Nephron (organoid): ENCODE results near the gene GSPT2.

ENCODE experiments used
- H3K27ac Mint-ChIP-seq, 3 experiments: 2 replicates each; pipeline ENCODE4 v1.8.0; 2020; ENCODE audit warnings: mixed read lengths in 3 of 3, mild to moderate bottlenecking in 2 of 3, moderate library complexity in 1 of 3
- H3K27me3 Mint-ChIP-seq: 2 replicates; pipeline ENCODE4 v1.8.0; 2021; ENCODE audit warnings: low read depth, mild to moderate bottlenecking, moderate library complexity, mixed read lengths
- H3K36me3 Mint-ChIP-seq: 2 replicates; pipeline ENCODE4 v1.8.0; 2020; ENCODE audit warnings: low read depth, mixed read lengths
- H3K4me1 Mint-ChIP-seq: 2 replicates; pipeline ENCODE4 v1.8.0; 2020; ENCODE audit warnings: mixed read lengths
- H3K4me3 Mint-ChIP-seq, 3 experiments: 2 replicates each; pipeline ENCODE4 v1.8.0; 2020; ENCODE audit warnings: mild to moderate bottlenecking in 3 of 3, mixed read lengths in 3 of 3, moderate library complexity in 2 of 3
- H3K9me3 Mint-ChIP-seq: 2 replicates; pipeline ENCODE4 v1.8.0; 2020; ENCODE audit warnings: mixed read lengths
- CTCF ChIP-seq, 3 experiments: fragments of 200-600 bp; sonication (generic); IDR thresholded peaks; one replicate each; pipeline ENCODE4 v1.5.0; 2021; ENCODE audit warnings: antibody characterized with exemption in 3 of 3; ENCODE audit not compliant: unreplicated experiment in 3 of 3

Gene GSPT2

GRCh38 chrX:51776851-51777250 lies 33.6 kb downstream of the GSPT2 start:
- Mint-ChIP-seq H3K4me3 (no peak overlapping the region), H3K36me3 (no peaks in the 10 kb centered on the region), H3K27ac (no peak overlapping the region), H3K27me3 (no peaks in the 10 kb centered on the region), H3K9me3 (no peaks in the 10 kb centered on the region), H3K4me1 (no peaks in the 10 kb centered on the region)
- no peak for TF ChIP-seq CTCF (IDR thresholded peaks at IDR 0.05; ENCODE audit: unreplicated experiment in 3 of 3)

GRCh38 chrX:51779306-51779705 lies 36.1 kb downstream of the GSPT2 start:
- Mint-ChIP-seq H3K36me3 (no peaks in the 10 kb centered on the region), H3K4me3 (no peak overlapping the region), H3K4me1 (no peaks in the 10 kb centered on the region), H3K9me3 (no peaks in the 10 kb centered on the region), H3K27ac (no peak overlapping the region), H3K27me3 (peaks cover 3% of the 10 kb centered on the region)
- TF ChIP-seq CTCF (IDR thresholded peaks at IDR 0.05; ENCODE audit: unreplicated experiment in 3 of 3): no peak

- no peaks in the 10 kb centered on the region for H3K4me1 Mint-ChIP-seq
- peaks cover 8% of the 10 kb centered on the region for H3K9me3 Mint-ChIP-seq
- no peaks in the 10 kb centered on the region for H3K36me3 Mint-ChIP-seq
- no peak for TF ChIP-seq CTCF (IDR thresholded peaks at IDR 0.05; ENCODE audit: unreplicated experiment in 3 of 3)
- H3K4me3 Mint-ChIP-seq: no peak overlapping the region
- H3K27me3 Mint-ChIP-seq: peaks cover 6% of the 10 kb centered on the region
- no peak overlapping the region for H3K27ac Mint-ChIP-seq
Measured at GRCh38 chrX:51795136-51795535, 51.9 kb downstream of the GSPT2 start.
